ENCODE data around the gene ZNF697. TPM values are rescaled to one million over a fixed set of nuclear protein-coding genes. Genes with fewer than 3 reads are reported as not detected.
"Not testable (repeated sequence)": the region's sequence is repeated elsewhere in the genome, so short reads cannot be mapped to it uniquely, and the experiment has no call there.

The ZNF697 gene
- total and polyA plus RNA-seq, 8 donors, result 0.78 to 11.9 (median 2.1) TPM

DNA sequence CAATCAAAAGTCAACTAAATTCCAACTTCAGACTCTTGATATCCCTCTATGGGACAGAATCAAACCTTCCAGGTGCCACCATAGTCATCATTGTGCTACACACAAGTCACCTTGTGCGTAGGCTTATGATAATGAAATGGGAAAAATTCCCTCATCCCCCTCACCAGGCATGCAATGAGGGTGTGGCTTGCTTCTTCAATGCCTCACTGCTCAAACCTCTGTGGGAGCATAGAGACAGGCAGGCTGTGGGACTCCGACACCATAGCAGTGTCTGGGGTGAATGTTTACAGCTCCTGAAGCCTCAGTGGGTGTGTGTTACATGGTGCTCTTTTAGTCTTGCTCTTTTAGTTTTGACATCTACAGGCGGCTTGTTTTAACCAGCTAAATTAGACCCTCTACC is 42.4 kb downstream of the ZNF697 start:
- intact Hi-C loops (cut with DNase I; ENCODE audit: low total_unique reads), result no loop called here
- Histone ChIP-seq H3K27ac (no peak overlapping the region), H3K9me3 (no peaks in the 10 kb centered on the region), H3K4me1 (peaks cover 0 to 8% (median 0%) of the 10 kb centered on the region in 4 donors), H3K4me3 (no peak overlapping the region), H3K36me3 (no peaks in the 10 kb centered on the region), H3K27me3 (no peaks in the 10 kb centered on the region)
- DNase-seq, result no peak
- 86 to 93% (median 91%) methylated on average over 3 of the region's 3 CpGs for WGBS, 5 donors
- TF ChIP-seq POLR2A (IDR thresholded peaks at IDR 0.05) (no peak), POLR2AphosphoS5 (IDR thresholded peaks at IDR 0.05) (no peak), EP300 (IDR thresholded peaks at IDR 0.05) (no peak), CTCF (IDR thresholded peaks at IDR 0.05) (no peak)

DNA sequence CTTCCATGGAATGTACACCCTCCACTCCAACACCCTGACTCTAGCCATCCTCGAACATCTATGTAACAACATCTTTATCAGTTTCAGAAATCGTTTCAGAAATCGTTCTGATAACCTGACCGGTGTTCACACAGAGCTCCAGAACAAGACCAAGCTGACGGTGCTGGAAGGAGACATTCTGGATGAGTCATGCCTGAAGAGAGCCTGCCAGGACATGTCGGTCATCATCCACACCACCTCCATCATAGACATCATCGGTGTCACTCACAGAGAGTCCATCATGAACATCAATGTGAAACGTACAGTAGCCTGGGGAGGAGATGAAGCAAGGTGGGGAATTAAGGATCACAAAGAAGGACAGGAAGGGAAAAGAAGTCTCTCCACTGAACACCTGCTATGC is 43.0 kb downstream of the ZNF697 start:
- intact Hi-C loops (cut with DNase I; ENCODE audit: low total_unique reads); H3K9me3 ChIP-seq; H3K27me3 ChIP-seq; H3K4me1 ChIP-seq; H3K27ac ChIP-seq; DNase-seq; H3K4me3 ChIP-seq; H3K36me3 ChIP-seq: not testable (repeated sequence)
- 82 to 91% (median 89%) methylated on average over 8 of the region's 8 CpGs for WGBS, 5 donors

- H3K27ac ChIP-seq, result no peak overlapping the region
- H3K27me3 ChIP-seq, result no peaks in the 10 kb centered on the region
- 87 to 90% (median 89%) methylated on average over 6 of the region's 6 CpGs for WGBS, 5 donors
- H3K4me3 ChIP-seq, result no peak overlapping the region
- intact Hi-C loops (cut with DNase I; ENCODE audit: low total_unique reads), result no loop called here
- no peak for TF ChIP-seq POLR2A (IDR thresholded peaks at IDR 0.05)
- H3K36me3 ChIP-seq, result no peaks in the 10 kb centered on the region
- no peaks in the 10 kb centered on the region for H3K9me3 ChIP-seq
- DNase-seq, result no peak
- peaks cover 0 to 8% (median 0%) of the 10 kb centered on the region in 4 donors for H3K4me1 ChIP-seq
Observed at GRCh38 chr1:119603695-119604094, 44.4 kb downstream of the ZNF697 start.

DNA sequence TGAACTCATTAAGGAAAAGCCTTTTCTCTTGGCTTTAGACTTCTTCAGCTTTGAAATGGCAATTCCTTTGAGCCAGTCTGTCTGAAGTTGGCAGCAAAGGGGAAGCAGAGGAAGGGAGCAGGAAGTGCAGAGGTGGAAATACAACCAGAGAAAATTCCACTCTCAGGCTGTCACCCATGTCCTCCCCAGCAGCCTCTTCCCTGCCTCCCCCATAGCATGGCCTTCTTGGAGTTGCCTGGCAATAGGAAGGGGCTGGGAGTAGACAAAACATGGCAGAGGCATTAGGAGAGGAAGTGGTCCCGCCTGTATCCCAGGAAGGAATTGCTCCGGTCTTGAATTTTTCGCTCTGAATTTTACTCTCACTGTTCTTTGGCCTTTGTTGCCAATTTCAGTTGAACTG is 44.8 kb downstream of the ZNF697 start:
- DNase-seq; H3K9me3 ChIP-seq; H3K4me1 ChIP-seq; intact Hi-C loops (cut with DNase I; ENCODE audit: low total_unique reads); H3K36me3 ChIP-seq; H3K4me3 ChIP-seq; H3K27me3 ChIP-seq; H3K27ac ChIP-seq: not testable (repeated sequence)
- 80 to 91% (median 86%) methylated on average over 3 of the region's 3 CpGs for WGBS, 5 donors

DNA sequence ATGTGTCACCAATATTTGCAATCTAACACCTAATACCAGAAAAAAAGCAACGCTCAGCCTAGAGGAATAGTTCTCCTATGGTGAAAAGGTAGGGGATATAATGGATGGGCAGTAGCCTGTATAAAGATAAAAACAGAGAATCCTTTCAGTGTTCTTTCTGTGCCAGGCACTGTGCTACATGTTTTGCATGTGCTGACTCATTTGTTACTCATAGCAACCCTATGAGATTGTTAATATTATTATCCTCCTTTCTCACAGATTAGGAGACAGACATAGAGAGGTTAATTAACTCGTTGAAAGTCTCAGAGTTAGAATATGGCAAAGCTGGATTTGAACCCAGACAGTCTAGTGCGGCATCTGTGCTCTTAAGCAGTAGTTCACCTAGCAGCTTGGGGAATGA is 45.3 kb downstream of the ZNF697 start:
- H3K9me3 ChIP-seq; H3K4me1 ChIP-seq; H3K36me3 ChIP-seq; H3K27me3 ChIP-seq; H3K27ac ChIP-seq; H3K4me3 ChIP-seq; DNase-seq; intact Hi-C loops (cut with DNase I; ENCODE audit: low total_unique reads): not testable (repeated sequence)
- WGBS, 5 donors, result 75 to 79% (median 78%) methylated on average over 3 of the region's 3 CpGs

DNA sequence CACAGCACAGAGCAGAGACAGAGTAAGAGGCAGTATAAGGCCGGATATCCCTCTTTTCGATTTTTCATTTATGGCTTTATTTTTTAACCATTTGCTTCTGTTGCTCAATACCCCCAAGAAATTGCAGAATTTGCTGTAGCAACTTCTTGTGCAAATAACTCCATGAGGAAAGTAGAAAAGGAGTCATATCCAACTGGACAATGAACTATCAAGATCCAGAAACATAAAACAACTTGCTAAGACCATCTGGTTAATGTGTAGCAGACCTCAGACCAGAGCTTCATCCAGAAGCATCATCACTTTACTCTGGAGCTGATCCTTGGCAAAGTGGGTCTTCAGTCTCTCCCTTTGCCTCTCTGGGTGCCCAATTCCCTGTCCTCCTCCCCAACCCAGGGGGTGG is 45.9 kb downstream of the ZNF697 start:
- no peak for TF ChIP-seq POLR2AphosphoS5 (IDR thresholded peaks at IDR 0.05)
- TF ChIP-seq POLR2A (IDR thresholded peaks at IDR 0.05), result no peak
- no peak for TF ChIP-seq CTCF (IDR thresholded peaks at IDR 0.05)
- TF ChIP-seq EP300 (IDR thresholded peaks at IDR 0.05), result no peak
- intact Hi-C loops (cut with DNase I; ENCODE audit: low total_unique reads), result no loop called here
- WGBS, 5 donors, result 82 to 91% (median 89%) methylated on average over 2 of the region's 2 CpGs

GRCh38 chr1:119600976-119601375 is 47.1 kb downstream of the ZNF697 start:
- Histone ChIP-seq H3K27ac (no peak overlapping the region), H3K4me1 (no peaks in the 10 kb centered on the region), H3K27me3 (no peaks in the 10 kb centered on the region), H3K9me3 (no peaks in the 10 kb centered on the region), H3K36me3 (no peaks in the 10 kb centered on the region), H3K4me3 (no peak overlapping the region)
- WGBS, 5 donors, result 65 to 76% (median 72%) methylated on average over 1 of the region's 1 CpG
- no peak for DNase-seq
- TF ChIP-seq EP300 (IDR thresholded peaks at IDR 0.05) (no peak), POLR2A (IDR thresholded peaks at IDR 0.05) (no peak), CTCF (IDR thresholded peaks at IDR 0.05) (no peak), POLR2AphosphoS5 (IDR thresholded peaks at IDR 0.05) (no peak)
- intact Hi-C loops (cut with DNase I; ENCODE audit: low total_unique reads), result no loop called here

More for the DNA sequence above, 45.9 kb downstream of the ZNF697 start:
- no peaks in the 10 kb centered on the region for H3K9me3 ChIP-seq
- no peak for DNase-seq
- H3K36me3 ChIP-seq, result no peaks in the 10 kb centered on the region
- no peak overlapping the region for H3K4me3 ChIP-seq
- no peak overlapping the region for H3K27ac ChIP-seq
- peaks cover 0 to 8% (median 0%) of the 10 kb centered on the region in 4 donors for H3K4me1 ChIP-seq
- H3K27me3 ChIP-seq, result no peaks in the 10 kb centered on the region

All from stomach (tissue), 9 donors.